SIG-M5 treated with dmso at 0.1 percent for 504 hours (cell line): ENCODE results near the gene TP53I3.
A peak's percentile ranks its signal among the peaks of the same experiment; 100 is the strongest.
"Not testable (repeated sequence)": the region's sequence is repeated elsewhere in the genome, so short reads cannot be mapped to it uniquely, and the experiment has no call there.

ENCODE experiments used
- DNase-seq: peaks from one replicate; lab custom pipeline; 2025; ENCODE audit not compliant: unreplicated experiment; lab: John Stamatoyannopoulos, UW

The TP53I3 gene, protein sequence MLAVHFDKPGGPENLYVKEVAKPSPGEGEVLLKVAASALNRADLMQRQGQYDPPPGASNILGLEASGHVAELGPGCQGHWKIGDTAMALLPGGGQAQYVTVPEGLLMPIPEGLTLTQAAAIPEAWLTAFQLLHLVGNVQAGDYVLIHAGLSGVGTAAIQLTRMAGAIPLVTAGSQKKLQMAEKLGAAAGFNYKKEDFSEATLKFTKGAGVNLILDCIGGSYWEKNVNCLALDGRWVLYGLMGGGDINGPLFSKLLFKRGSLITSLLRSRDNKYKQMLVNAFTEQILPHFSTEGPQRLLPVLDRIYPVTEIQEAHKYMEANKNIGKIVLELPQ

DNA sequence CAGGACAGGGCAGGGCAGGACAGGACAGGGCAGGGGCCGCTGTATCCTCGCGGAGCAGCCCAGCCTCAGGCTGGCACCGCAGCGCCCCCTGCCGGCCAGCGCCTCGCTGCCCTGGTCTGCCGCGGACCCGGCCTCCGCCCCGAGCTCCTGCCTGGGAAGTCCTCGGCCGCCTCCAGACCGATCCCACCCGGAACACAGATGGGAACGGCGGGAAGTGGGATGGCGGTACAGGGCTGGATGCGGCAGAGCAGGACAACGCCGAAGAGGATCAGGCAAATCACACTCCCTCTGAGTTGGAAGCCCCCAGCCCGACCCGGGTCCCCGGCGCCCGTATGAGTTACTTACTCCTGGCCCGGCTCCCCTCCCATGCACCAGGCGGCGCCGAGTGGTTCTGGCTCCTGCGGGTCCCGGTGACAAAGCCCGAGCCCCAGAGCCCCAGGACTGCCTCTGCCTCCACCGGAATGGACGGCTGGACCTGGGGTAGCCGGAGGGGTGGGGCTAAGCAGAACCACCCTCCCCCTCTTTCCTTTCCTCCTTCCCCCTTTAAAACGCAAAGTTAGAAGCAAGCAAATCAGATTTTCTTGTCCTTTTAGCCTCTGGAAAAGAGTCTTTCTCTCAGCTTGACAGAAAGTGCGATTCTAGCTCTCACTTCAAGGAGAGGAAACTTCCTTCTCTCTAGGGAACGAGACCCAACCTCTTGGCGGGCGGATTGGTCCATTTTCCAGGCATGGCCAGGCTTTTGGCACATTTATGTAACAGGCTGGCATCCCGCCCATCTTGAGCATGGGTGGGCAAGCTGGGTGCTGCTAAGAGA, at the start of gene TP53I3:
TSS of gene TP53I3 (minus strand) at position 449 of the 814 bp plus-strand sequence. CDS start 508 bp downstream, outside the sequence.
- DNase-seq, result peak; percentile 60

DNA sequence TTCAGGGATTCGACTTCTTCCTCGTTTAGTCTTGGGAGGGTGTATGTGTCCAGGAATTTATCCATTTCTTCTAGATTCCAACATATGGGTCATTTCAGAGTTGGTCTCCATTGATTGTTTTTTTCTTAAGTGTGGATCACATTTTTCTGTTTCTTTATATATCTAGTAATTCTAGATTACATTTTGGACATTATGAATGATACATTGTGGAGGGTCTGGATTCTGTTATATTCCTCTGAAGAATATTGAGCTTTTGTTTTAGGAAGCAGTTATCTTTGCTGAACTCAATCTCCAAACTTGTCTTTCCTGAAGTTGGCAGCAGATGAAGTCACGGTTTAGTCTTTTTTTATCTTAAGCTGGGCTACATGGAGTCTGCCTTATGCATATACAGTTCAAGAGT, 47.9 kb upstream of the TP53I3 start:
- DNase-seq, result no peak

DNA sequence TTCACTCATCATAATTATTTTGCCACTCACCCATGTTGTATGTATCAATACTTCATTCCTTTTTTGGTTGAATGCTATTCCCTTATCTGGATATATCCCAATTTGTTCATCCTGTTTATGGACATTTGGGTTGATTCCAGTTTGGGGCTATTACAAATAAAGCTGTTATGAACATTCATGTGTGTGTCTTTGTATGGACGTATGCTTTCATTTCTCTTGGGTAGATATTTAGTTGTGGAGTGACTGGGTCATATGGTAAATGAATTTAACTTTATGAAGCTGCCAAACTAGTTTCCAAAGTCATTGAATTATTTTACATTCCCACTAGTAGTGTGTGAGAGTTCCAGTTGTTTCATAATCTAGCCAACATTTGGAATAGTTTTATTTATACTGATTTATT, 41.3 kb upstream of the TP53I3 start:
- DNase-seq, result no peak

DNA sequence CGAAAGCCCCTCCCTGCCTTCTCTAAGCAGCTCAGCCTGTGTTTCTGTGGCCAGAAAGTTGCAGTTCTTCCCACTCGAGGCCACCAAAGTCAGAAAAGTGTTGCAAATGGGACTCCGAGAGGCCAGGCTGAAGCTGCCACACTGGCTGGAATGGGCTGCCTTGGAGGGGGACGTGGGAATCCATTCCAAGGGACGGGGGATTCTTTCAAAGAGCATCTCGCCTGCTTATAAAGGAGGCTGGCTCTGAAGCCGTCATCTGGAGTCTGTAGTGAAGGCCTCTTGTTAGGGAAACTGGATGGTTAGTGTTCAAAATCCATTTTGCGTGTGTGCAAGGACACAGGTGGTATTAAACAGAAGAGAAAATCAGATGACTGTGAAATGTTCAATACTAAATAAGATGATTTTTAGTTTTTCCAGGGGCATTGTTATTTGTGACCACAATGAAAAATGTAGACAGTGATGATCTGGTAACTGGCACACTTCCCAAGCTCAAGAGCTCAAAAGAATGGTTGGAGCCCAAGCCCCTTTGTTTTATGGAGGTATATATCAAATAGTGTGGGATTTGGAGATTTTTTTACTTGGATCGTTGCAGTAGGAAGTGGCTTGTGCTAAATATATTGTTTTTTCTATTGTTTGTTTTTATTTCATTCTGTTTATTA, 39.4 kb upstream of the TP53I3 start:
- DNase-seq, result no peak

DNA sequence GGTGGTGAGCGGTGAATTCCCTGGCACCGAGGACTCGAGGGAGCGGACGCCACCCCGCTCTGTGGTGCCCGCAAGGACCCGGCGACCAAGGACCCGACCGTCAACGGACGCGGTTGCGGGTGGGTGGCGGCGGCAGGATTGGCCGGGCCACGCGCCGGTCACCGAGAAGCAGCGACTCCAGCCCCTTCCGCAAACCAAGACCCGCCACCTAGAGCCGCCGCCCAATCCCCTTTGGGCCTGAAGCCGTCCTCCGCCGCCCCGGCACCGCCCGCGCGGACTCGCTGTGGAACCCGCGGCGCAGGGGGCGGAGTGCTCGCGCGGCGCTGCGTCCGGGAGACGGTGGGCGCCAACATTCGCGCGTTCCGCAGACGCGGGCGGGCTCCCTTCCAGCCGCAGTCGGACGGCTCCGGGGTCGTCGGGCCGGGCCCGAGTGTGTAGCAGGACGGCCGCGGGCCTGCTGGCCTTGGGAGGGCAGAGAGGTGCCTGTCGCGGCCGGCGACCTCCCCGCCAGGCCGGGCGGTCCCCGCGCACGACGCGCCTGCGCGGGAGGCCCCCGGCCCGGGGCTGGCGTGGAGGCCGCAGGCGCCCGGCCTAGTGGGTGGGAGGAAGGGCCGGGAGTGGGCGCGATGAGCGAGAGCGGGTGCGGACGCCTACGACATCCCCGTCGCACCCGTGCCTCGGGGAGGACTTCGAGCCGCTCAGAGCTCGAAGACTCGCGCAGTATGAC, 38.7 kb upstream of the TP53I3 start, which contains the start of the genes FAM228B and PFN4:
TSS of gene FAM228B (plus strand) at position 275 of the 727 bp plus-strand sequence. CDS start 893 bp downstream, outside the sequence.
TSS of gene PFN4 (minus strand) at position 140 of the 727 bp plus-strand sequence. CDS start 799 bp downstream, outside the sequence.
- peak; percentile 85 for DNase-seq

DNA sequence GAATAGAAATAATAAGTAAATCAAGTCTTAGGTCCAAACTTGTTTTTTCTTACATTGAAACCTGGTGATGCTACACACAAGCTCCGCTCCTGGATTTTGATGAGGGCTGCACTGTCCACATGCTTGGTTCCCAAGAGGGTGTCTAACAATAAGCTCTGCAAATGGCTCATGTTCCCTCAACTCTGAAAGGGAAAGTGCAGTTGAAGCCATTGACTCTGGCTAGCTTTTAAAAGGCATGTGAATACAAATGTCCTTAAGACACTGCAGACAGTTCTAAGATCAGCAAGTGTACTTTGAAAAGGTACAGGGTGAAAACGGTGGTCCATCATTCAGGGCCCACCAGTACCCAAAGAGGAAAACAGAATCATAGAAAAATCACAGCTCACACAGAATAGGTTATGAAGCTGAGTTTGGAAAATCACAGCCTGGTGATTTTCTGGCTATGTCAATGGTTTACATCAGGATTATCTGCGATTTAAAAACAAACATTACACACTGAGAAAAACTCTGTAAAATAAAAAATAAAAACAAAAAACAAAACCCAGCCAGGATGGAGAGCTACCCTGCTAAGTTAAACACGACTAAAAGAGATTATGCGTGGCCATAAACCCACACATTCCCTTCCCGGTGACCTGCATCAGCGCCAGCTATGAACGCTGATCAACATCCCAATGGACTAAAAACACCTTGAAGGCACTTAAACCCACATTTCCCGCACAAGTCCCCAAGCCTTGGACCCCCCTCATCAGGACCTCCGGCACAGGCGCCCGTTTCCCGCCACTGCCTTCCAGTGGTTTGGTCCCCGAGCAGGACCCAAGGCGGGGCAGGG, 37.9 kb upstream of the TP53I3 start:
- no peak for DNase-seq

DNA sequence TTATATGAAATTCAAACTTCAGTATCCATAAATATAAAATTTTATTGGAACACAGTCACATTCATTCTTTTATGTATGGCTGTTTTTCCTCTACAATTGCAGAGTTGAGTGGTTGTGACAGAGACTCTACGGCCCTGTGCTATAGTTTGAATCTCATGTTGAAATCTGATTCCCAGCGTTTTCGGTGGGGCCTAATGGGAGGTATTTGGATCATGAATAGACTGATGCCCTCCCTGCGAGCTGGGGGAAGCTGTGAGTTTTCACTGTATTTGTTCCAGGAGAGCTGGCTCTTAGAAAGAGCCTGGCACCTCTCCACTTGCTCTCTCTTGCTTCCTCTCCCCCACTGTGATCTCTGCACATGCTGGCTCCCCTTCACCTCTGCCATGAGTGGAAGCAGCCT, 36.8 kb upstream of the TP53I3 start:
- no peak for DNase-seq

DNA sequence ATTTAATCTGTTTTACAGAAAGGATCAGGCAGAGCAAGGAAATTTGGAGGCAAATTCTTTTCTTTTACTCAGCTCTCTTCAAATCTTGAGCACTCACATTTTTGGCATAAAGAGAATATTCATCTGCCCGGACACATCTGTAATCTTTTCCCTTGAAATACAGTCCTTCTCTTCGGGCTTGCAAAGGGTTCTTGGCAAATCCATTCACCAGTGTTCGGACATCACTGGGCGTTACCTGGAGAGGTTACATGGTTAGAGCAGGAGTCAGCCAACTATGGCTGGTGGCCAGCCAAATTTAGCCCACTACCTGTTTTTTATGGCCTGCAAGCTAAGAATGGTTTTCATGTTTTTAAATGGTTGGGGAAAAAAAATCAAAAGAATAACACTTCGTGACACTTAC, 36.4 kb upstream of the TP53I3 start:
- no peak for DNase-seq

DNA sequence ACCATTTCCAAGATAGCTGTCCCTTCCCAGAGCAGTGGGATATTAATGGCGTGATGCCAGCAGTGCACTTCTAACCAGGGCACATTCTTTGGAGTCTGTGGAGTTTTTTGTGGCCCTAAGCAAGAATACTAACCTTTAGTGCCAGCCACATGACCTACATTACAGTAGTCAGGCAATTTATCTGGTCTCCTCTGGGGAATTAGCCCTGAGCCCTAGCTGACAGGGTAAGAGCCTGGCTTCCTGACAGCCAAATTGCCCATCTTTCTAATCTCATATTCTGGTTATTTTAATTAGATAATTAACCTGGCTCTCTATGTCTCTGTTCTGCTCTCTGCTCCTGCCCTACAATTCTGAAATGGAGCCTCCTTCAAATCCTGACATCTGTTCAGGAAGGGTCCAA, 33.3 kb upstream of the TP53I3 start:
- DNase-seq, result no peak

DNA sequence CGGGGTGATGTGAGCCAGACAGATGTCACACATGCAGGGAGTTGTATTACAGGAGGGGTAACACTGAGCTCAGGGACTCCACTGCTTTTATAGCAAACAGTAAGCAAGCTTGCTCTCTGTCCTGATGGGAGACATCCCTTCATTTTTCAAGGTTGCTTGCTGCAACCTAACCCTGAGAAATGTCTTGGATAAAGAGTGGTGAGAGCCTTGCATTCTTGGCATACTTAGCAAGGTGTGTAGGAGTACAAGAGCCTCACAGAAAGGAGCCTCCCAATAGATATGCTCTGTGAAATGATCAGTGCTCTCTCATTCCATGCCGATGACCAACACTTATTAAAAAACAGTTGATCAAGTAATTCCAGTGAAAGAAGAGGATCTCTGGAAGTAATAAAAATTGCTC, 30.4 kb upstream of the TP53I3 start:
- DNase-seq, result no peak

DNA sequence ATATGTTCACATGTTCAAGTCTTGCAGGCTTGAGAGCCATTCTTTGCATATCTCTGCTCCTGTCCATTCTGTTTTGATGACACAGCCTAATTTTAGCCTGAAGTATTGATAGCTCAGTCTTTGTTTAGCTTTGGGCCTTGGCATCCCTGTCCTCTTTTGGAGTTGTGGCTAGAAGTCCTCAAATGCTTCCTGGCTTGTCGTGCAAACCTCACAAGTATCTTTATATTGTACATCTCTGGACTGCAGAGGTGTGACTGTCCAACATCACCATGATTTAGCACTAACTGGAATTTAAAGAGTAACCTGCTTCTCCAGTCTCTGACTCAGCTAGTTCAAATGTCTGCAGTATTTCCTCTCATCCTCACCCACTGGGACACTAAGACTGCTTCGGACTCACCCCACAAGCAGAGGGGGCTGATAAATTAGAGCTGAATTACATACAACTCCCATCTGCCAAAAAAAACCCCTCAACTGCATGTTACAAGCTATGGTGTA, 26.8 kb upstream of the TP53I3 start:
- DNase-seq, result no peak

DNA sequence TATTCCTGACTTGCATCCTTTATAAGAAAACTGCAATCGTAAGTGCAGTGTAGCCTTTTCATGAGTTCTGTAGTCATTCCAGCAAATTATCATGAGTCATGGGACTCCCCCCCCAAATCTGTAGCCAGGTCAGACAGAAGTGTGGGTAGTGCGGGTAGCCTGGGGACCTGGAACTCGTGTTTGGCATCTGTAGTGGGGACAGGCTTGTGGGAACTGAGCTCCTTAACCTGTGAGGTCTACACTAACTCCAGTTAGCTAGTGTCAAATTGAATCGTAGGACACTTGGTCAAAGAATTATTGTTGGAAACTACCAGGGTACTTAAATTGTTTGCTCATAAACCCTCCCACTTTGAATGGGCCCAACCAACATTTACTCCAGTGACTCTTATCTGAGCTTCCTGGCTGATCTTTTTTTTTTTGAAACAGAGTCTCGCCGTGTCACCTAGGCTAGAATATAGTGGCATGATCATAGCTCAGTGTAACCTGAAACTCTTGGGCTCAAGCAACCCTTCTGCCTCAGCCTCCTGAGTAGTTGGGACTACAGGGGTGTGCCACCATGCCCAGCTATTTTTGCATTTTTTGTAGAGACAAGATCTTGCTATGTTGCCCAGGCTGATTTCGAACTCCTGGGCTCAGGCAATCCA, 26.1 kb upstream of the TP53I3 start:
- no peak for DNase-seq

DNA sequence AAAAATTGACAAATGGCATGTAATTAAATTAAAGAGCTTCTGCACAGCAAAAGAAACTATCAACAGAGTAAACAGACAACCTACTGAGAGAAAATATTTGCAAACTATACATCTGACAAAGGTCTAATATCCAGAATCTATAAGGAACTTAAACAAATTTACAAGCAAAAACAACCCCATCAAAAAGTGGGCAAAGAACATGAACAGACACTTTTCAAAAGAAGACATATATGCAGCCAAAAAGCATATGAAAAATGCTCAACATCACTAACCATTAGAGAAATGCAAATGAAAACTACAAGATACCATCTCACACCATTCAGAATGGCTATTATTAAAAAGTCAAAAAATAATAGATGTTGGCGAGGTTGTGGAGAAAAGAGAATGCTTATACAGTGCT, 24.8 kb upstream of the TP53I3 start:
- DNase-seq, result not testable (repeated sequence)

DNA sequence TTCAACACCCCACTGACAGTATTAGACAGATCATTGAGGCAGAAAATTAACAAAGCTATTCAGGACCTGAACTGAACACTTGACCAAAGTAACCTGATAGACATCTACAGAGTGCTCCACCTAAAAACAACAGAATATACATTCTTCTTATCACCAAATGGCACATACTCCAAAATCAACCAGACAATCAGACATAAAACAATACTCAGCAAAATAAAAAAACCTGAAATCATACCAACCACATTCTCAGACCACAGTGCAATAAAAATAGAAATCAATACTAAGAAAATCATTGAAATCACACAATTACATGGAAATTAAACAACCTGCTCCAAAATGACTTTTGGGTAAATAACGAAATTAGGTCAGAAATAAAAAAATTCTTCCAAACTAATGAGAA, 22.7 kb upstream of the TP53I3 start:
- no peak for DNase-seq

DNA sequence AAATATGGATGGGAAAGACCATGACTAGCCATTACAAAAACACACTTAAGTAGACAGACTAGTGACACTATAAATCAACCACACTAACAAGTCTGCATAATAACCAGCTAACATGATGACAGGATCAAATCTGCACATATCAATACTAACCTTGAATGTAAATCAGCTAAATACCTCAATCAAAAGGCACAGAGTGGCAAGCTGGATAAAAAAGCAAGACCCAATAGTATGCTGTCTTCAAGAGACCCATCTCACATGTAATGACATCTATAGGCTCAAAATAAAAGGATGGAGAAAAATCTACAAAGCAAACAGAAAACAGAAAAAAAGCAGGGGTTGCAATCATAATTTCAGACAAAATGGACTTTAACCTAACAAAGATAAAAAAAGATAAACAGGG, 22.2 kb upstream of the TP53I3 start:
- no peak for DNase-seq

DNA sequence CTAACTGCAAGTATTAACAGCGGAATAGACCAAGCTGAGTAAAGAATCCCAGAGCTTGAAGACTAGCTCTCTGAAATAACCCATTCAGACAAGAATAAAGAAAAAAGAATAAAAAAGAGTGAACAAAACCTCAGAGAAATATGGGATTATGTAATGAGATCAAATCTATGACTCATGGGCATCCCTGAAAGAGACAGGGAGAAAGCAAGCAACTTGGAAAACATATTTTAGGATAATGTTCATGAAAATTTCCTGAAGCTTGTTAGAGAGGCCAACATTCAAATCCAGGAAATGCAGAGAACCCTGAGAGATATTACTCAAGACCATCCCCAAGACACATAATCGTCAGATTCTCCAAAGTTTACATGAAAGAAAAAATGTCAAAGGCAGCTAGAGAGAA, 21.2 kb upstream of the TP53I3 start:
- DNase-seq, result no peak

DNA sequence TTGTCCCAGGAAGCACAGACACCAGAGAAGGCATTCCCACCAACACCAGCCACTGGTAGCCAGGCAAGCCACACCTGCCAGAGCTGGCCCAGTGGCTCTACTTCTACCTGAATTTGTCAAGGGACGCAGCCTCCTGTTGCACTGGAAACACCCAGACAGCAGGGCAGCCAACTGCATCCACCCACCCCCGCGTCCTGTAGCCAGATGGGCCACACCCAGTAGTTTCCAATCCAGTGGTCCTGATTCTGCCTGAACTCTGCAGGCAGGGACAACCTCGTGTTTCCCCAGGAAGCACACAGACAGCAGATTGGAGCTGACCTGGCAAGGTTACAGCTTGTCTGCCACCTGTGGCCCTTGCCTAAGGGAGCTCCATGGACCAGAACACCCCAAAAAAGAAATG, 20.3 kb upstream of the TP53I3 start:
- DNase-seq, result no peak

DNA sequence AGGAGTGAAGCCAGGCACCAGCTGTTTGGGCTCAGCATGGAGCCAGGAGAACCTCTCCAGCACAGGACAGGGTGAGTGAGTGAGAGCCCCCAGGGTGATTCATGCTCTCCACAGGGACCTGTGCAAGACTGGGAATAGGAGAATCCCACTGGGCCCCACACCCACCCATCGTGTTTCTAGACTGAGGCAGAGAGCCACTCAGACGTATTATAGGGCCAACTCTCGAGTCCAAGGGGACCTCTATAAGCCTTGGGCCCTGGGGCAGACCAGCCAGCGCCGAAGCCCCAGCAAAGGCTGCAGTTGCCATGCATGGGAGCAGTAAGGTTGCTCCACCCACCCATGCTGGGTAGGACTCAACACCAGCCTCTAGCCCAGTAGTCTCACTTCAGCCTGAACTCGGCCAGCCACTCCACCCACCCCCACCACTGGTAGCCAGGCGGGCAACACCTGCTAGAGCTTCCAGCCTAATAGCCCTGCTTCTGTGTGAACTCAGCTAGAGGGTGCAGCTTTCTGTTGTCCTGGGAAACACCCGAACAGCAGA, 19.5 kb upstream of the TP53I3 start:
- DNase-seq, result no peak

DNA sequence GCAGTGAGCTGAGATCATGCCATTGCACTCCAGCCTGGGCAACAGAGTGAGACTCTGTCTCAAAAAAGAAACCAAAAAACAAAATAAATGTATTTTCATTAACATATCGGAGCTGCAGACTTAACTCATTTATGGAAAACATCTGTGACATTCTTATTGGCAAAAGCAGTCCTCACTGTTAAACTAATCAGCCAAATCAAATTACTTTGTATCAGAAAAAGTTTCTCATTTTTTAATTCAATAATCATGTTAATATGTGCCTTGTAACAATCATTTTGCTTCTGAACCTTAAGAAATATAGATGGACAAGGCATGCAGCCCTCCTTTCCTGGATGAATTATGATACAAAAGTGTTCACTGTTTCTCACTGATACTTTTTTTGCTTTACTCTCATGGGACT, 18.0 kb upstream of the TP53I3 start:
- DNase-seq, result no peak
